GM21737 (cell line): ENCODE measurements around the gene KRT86.
"Not testable (repeated sequence)": the region's sequence is repeated elsewhere in the genome, so short reads cannot be mapped to it uniquely, and the experiment has no call there.

Experiments used
- ATAC-seq: cut with Tn5 transposase; IDR thresholded peaks from one replicate; pipeline ENCODE4 v1.9.1; 2021; ENCODE audit warnings: mild to moderate bottlenecking, moderate library complexity; ENCODE audit not compliant: unreplicated experiment

KRT86 gene

DNA sequence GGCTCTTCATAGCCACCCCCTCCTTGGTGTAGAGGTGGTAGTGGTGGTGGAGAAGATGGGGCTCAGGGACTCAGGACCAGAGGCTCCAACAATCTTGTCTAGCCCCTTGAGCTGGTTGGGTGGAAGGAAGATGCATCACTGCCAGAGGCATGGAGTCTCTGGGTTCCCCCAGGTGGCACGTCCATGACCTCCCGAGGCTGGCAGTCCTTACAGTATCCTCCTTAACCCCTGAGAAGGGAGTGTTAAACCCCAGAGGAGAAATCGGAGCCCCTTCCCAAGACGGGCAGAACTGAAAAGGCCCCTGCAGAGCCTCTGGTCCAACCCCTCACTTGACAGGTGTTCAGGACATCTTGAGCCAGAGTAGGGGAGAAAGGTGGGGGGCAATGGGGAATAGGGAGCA lies 37.6 kb downstream of the KRT86 start:
- no peak for ATAC-seq

DNA sequence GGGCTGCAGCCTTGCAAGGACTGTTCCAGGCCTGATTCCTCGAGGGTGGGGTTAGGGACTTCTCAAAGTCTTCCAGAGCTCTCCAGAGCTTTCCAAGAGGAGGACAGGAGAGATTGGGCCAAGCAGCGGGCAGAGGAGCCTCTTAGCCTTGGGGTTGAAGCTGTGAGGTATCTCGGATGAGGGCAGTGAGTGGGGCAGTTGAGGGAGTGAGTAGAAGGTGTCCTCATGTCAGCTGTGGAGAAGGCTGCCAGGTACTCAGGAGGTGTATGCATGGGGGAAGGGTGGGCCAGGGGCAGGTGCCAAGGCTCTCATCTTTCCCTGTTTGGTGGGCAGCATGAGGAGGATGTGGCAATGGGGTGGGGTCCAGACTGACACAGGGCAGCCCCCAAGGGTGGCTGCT lies 39.0 kb downstream of the KRT86 start:
- ATAC-seq: no peak

DNA sequence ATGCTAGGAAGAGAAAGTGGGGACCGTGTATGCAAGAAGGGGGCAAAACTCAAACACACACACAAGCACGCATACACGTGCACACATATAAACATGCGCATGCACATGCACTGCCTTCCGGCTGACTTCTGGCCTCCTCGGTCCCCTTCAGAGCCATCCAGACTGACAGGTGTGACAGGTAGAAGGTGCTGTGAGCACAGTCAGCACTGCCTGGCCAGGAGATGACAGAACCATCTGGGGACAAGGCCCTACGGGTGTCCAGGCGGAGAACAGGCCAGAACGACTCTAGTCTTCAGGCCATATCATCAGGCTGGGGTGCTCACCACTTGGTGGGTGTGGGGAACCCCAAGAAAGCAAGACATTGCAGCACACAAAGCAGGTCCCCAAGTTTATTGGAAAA lies 39.5 kb downstream of the KRT86 start:
- ATAC-seq: no peak

DNA sequence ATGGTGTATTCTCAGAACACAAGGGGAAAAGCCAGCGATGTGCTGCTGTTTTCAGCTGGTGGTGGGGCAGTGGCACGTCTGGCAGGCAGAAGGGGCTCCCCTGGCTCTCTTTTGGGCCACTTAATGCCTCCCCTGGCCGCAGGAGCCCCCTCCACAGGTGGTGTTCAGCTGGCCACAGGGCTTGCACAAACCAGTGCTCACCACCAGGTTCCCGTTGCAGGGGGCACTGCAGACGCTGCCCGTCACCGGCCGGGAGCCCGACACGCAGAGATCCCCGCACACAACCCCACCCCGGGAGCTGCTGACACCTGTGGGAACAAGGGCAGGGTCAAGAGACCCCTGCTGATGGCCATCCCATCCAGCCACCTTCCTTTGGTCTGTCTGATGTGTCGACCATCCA lies 40.1 kb downstream of the KRT86 start:
- no peak for ATAC-seq

DNA sequence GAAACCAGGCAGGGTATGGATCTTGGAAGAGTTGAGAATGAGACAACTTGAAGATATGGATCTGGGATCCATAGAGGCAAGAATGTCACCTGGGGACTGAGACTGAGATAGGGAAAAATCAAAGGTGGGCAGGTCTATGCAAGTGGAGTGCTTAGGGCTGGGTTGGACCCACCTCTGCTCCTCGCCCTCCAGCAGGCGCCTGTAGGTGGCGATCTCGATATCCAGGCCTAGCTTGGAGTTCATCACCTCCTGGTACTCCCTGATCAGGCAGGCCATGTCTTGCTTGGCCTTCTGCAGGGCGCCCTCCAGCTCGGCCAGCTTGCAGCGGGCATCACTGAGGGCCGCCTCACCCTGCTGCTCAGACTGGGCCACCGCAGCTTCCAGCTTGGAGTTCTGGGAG lies 41.3 kb downstream of the KRT86 start:
- ATAC-seq: not testable (repeated sequence)

DNA sequence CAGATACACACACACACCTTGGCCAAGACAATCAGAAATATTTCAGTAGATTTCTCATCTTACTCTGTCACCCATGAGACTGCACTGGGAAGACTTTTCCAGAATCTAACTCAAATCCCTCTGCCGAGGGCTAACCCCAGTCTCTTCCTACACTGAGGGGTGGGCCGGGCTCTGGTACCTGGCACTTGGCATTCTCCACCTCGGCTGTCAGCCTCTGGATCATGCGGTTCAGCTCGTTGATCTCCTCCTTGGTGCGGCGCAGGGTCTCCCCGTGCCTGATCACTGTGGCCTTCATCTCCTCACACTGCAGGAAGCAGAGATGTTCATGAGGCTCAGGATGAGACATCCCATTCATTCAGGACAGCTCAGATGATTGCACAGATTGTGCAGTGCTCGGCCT lies 41.8 kb downstream of the KRT86 start:
- ATAC-seq: no peak

DNA sequence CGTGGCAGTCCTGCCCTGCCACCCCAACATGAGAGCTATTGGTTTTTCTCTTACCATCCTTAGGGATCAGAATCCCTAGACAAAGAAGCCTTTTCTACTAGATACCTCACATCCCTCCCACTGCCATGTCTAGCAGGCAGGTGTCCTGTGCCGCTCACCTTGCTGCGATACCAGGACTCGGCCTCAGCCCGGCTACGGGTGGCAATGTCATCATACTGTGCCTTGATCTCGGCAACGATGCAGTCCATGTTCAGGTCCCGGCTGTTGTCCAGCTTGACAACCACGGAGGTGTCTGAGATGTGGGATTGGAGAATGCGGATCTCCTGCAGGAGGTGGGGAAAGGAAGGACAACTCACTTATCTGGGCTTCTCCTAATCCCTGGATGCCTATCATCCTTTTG lies 42.3 kb downstream of the KRT86 start:
- no peak for ATAC-seq

DNA sequence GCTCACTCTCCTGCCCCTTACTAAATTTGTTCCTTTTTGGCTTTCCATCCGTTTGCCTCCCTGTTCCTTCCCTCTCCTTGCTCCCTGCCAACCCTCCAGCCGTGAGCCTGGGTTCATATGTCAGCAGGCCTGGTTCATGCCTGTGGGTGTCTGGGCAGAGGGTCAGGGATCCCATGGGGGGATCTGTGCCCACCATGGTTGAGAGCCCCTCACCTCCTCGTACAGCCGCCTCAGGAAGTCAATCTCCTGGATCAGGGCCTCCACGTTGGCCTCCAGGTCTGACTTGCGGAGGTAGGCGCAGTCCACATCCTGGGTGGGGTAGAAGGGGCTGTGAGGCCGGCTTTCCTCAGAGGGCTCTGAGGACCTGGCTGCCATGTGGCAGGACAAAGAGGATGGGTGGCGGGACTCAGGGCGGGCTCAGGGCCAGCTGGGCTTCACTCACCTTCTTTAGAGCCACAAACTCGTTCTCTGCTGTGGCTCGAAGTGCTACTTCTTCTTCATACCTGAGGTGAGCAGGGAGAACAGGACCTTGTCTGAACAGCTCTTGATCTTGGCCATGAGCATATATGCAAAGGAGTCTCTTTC lies 43.1 kb downstream of the KRT86 start:
- no peak for ATAC-seq

DNA sequence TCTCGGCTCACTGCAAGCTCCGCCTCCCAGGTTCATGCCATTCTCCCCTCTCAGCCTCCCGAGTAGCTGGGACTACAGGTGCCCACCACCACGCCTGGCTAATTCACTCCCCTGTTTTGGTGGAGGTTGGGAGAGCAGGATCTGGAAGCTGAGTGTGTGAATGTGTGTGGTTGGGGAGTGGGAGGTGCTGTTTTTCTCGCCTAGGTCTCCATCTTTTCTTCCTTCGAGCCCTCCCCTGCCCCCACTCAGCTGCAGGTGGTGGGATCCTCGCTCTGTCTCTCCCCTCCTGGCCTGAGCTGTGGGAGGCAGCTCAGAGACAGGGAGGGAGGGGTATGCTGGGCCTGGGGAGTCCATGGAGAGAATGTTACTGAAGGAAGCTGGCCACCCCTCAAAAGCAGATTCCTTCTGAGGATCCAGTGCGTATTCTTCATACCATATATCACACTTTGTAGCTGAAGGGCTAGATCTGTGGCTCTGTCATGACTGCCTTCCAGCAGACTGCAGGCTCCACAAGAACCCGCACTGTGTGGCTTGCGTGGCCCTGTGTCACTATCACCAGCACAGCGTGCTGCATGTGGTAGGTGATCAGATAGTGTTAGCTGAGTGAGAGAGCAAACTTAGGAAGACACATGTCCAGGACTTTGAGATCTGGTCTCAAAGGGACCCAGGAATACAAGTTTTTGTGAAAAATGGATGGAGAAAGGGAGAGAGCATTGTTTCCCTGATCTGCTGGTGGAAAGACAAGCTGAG lies 44.0 kb downstream of the KRT86 start:
- ATAC-seq: no peak

DNA sequence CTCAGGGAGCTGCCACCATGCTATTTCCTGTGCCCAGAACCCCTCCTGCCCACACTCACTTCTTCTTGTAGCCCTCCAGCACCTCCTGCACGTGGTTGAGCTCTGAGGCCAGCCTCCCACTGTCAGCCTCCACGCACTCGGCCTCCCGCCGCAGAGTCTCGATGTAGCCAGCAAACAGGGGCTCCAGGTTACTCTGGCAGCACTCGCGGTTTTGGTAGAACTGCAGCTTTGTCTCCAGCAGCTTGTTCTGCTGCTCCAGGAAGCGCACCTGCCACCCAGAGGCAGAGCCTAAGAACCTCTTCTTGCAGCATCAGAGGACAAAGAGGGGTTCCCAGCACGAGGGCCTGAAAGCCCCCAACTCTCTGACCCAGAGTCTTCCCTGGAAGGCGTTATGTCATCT lies 44.7 kb downstream of the KRT86 start:
- ATAC-seq: no peak

DNA sequence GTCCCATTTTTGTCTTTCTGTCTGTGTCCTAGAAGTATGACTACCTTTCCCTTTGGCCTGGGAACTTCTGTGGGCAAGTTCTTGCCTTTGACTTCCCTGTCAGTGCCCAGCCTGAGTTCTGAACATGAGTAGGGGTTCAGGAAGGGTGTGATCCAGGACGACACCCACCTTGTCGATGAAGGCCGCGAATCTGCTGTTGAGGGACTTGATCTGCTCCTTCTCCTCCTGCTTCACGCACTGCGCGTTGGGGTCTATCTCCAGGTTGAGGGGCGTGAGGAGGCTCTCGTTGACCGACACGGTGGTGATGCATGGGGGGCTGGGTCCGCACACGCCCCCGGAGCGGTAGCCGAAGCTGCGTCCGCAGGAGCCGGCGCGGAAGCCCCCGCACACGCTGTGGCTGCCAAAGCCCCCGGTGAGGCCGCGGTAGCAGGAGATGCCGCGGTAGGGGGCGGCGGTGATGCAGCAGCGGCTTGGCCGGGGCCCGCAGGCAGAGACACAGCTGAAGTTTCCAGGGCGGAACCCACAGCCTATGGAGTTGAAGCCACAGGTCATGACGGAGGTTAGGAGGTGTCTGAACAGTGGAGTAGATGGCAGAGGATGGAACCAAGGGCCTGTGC lies 46.4 kb downstream of the KRT86 start, which contains the start of gene KRT83:
Gene KRT83 (minus strand): TSS at position 615 of the 617 bp plus-strand sequence. CDS start 63 bp downstream, at position 552.
- no peak for ATAC-seq

DNA sequence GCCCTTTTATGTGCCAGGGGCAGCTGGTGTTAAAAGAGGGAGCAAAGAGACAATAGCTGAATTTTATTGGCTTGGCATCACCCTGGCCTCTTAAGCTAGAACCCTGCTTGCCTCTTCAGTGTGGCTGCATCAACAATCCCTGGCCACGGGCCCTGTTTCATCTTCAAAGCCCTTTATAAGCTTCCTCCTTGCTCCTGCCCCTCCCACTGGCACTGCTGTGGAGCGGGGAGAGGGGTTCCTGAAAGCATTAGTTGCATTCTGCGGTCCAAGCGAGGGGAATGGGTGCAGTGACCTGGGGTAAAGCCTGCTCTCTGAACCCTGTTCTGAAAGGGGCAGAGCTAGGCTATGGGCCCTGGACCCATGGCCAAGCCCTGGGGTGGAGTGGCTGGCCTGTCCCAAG lies 47.0 kb downstream of the KRT86 start:
- no peak for ATAC-seq

DNA sequence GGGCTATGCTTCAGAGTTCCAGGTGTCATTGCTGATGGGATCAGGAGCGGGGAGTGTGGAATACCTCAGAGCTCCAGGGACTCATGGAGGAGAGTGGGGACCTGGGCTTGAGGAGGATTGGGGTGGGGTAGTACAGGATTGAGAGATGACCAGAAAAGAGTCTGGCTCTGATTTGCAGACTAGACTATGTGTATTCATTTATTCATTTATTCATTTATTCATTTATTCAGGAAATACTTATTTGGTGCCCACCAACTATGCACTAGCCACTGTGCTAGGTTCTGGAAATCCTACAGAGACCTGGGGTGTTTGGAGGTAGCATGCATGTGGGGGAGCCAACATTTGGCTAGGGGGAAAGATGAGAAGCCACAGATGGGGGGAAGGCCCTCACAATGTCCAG lies 47.6 kb downstream of the KRT86 start:
- no peak for ATAC-seq

DNA sequence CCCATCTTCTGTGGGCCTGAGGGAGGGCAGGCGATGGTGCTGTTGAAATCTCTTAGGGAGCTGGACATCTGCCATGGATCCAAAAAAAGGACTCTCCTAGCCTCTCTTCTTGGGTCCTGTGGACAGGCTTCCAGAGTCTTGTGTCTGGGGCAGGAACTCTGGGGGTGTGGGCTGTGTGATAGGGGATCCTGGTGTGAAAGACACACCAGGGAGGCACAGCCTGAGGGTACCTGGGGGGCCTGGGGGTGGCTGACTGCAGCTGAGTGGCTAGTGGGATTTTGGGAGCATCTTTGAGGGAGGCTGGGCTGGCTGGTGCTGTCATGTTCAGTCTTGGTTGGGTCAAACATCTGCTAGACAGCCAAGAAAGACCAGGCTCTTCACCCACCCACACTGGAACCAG lies 48.6 kb downstream of the KRT86 start:
- ATAC-seq: no peak

DNA sequence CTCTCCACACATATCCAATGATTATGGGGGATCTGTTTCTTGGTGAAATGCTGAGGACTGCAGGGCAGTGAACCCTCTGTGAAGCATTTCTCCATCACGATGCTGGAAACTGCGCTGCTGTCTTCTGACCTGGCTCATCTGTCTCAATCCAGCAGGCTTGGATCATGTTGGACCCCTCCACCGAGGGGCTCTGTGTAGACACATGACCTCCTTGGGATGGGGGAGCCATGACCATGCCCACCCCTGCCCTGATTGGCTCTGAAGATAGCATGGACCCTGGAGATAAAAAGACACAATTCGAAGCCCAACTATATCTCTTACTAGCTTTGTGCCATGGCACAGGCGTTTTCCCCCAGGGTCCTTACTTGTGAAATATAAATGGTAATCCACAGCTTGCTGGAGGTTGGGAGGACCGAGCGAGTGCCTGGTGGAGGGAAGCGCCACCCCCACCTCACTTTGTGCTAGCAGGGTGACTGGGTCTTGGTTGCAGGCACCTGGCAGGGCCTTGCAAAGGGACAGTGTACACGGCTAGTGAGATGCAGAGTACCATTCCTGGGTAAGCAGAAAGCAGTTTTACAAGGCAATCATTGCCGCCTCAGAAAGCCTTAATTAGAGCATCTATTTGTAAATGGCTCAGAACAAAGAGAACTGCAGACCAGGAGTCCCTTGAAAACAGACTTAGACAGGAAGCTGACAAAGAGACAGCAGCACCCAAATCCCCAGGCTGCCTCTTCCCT lies 49.1 kb downstream of the KRT86 start:
- no peak for ATAC-seq

DNA sequence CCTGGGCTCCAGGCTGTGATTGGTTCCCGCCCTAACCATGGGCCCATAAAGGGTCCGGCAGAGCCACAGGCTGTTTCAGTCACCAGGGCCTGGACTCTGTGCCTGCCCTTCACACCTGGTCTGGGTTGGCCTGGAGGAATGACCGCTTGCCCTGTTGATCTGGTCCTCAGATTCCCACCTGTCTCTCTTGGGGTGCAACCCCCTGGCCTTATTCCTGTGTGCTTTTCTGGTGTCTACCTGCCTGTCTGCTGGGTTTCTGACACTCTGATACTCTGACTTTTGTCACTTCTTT lies 49.7 kb downstream of the KRT86 start:
- no peak for ATAC-seq

DNA sequence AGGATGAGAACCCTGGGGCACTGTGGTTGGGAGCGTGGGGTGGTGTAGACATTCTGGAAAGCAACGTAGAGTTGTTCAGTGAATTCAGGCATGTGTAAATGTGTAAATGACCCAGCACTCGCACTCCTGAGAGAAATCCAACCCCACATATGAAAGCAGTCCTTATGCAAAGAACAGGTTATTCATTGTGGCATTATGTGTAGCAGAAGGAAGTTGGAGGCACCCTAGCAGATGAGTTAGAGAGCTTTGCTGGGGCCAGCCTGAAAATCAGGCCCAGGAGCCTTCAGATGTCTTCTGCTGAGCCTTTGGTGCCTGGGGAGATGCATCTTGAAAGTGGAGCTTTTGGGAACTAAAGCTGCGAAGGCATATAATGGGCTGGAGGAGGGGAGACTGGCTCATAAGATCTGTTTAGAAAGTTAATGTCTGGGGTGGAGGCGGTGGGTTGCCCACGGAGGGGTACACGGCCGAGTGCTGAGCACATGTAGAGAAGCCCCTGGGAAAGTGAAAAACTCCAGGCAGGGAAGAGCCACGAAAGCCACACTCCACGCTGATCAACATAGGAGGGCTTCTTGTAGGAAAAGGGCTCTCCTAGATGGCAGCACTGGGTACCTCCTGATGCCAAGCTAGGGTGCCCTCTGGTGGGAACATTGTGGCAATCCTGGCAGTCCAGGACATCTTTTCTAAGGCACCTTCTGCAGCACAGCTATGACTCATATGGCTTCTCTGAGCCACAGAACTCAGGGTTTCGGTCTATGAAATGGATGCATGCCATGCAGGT lies 52.8 kb downstream of the KRT86 start:
- ATAC-seq: peak; percentile 81

DNA sequence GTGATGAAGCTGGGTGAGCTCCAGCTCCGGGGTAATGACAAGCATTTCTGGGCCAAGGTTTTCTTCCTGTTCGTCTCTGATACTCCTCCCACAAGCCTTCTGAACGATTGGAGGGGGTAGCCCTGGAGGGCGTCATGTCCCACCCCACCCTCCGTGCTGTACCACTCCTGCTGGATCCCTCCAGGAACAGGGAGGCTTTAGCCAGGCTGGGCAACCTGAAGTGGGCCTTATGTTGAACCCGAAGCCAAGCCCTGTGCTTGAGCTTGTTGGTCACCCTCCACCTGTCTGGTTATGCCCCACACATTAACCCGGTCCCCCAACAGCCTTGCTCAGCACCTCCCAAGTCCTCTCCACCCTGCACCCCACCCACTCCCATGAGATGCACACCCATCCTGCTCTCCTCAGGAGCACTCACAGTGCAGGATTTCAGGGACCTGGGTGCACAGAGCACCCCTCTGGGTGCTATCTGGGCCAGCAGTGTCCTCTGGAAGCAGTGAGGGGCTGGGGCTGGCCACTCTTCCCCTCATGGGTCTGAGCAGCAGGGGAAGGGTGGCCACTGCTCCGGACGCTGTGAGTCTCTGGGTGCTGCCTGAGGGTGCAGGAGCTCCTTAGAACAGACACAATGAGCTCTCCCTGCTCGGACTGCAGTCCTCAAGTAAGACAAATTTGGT lies 53.5 kb downstream of the KRT86 start:
- peak; percentile 15 for ATAC-seq

DNA sequence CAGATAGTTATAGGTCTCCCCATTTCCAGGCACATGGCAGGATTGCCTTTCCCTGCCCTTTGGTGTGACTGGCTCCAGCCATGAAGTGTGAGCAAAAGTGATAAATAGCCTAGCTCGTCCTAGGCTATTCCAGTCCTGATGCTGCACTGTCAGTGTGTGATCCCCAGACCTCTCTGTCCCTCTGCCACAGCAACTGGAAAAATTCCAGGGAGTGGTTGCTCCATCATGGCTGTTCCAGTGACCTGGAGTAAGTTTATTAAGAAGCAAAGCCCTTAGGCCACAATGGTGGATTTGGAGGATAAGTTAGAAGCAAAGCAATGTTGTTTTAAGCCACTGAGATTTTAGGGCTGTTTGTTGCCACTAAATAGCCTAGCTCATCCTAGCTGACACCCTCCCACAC lies 56.6 kb downstream of the KRT86 start:
- no peak for ATAC-seq

DNA sequence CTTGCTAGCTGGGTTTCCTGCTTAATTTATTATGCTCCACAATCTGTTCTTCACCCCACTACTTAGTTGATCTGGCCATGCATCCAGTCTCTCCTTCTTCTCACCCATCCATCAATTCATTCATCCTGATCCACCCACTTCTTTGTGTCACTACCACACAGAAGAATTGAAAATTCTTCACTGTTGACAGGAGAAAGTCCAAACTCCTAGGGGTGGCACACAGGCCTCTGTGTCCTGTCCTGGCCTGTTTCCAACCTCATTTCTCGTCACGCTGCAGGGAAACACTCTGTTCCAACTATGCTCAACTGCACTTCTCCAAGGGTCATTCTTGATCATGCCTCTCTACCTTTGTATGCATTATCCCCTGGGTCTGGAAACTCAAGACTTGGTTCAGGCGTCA lies 57.4 kb downstream of the KRT86 start:
- no peak for ATAC-seq

DNA sequence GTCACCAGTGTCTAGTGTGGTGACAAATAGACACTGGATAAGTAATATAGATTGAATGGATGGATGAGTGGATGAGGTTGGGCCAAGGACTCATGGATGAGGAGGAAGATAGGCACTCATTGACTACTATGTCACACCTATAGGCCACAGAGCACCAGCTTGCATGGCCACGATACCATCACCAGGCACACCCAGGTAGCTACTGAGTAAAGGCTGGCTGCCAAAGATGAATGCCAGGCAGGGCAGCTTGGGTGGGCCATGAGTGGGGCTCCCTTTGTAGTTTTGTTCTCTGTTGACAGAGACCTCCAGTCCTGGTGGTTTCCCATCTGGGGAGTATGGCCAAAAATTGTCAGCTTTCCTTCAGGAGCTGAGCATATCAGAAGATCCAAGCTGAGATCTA lies 57.9 kb downstream of the KRT86 start:
- no peak for ATAC-seq
